ENCODE results near the gene NKX2-1. TPM values are rescaled to one million over a fixed set of nuclear protein-coding genes. Genes with fewer than 3 reads are reported as not detected.

Gene NKX2-1
- total and polyA plus RNA-seq, 2 donors (not counting 3 experiments of a cell fraction or from before 2014, with no cell fraction given), result not detected

GRCh38 chr14:36512585-36513003 lies 7.4 kb downstream of the NKX2-1 start:
- no peak overlapping the region for H2AFZ ChIP-seq (ENCODE audit: low read depth, low read length)
- dilution Hi-C loops (cut with MboI; ENCODE audit: extremely low pct_ligation_motif_present, low sequenced_read_pairs) (no loop called here), intact Hi-C loops (cut with micrococcal nuclease) (no loop called here)
- no peaks in the 10 kb centered on the region for H3K79me2 ChIP-seq (ENCODE audit: control insufficient read depth, insufficient read depth, low read length)
- no peaks in the 10 kb centered on the region for H3K9me1 ChIP-seq (replicated peaks; ENCODE audit: control insufficient read depth, extremely low read depth, insufficient read depth, low read length)
- no TSS peak for BruUV-seq (replicated peaks)
- H3K4me2 ChIP-seq (ENCODE audit: insufficient read depth, low read length), result no peak overlapping the region
- no peaks in the 10 kb centered on the region for H3K4me1 ChIP-seq (ENCODE audit: control insufficient read depth, extremely low read depth, insufficient read depth, low read length)
- H3K4me3 ChIP-seq (replicated peaks in 1 of 3; ENCODE audit: insufficient read depth in 1 of 3, low read depth in 1 of 3, low read length in 3 of 3), result no peak overlapping the region
- H3K36me3 ChIP-seq (ENCODE audit: control insufficient read depth in 2 of 2, extremely low read depth in 1 of 2, insufficient read depth in 2 of 2, low read length in 2 of 2), result no peaks in the 10 kb centered on the region
- DNase-seq (ENCODE audit: low read depth, low spot score) (no peak), FAIRE-seq (no peak)
- no peak overlapping the region for H3K27ac ChIP-seq (ENCODE audit: insufficient read depth, low read depth, low read length)
- ChIA-PET POLR2A (no interaction called here), CTCF (interaction anchor here (0.9 kb wide), 1 partner anchor 13 kb away, joined by 3 read pairs; no protein-coding TSS in a partner anchor)
- no peak overlapping the region for H3K9ac ChIP-seq (replicated peaks; ENCODE audit: extremely low read depth, insufficient read depth, low read length)
- TF ChIP-seq POLR2AphosphoS5 (IDR thresholded peaks at IDR 0.05; ENCODE audit: insufficient read depth, low read depth, low read length) (no peak), MAX (IDR thresholded peaks at IDR 0.05; ENCODE audit: insufficient read depth, insufficient read length) (no peak), CTCF (IDR thresholded peaks at IDR 0.05; ENCODE audit: extremely low read depth in 1 of 2, insufficient read depth in 1 of 2, low read depth in 1 of 2, low read length in 2 of 2) (no peak), JUN (IDR thresholded peaks at IDR 0.05; ENCODE audit: borderline replicate concordance, insufficient read depth, insufficient read length, low read depth) (no peak), EZH2 (IDR thresholded peaks at IDR 0.05; ENCODE audit: borderline replicate concordance, low read depth, low read length, severe bottlenecking) (peak; percentile 40), FOS (IDR thresholded peaks at IDR 0.05; ENCODE audit: borderline replicate concordance, insufficient read depth, low read length) (no peak), GATA2 (IDR thresholded peaks at IDR 0.05; ENCODE audit: insufficient read depth, insufficient read length, low read depth, low read length) (no peak), MYC (IDR thresholded peaks at IDR 0.05; ENCODE audit: low read depth, low read length) (no peak), POLR2A (IDR thresholded peaks at IDR 0.05; ENCODE audit: low read depth, low read length) (no peak)
- H3K9me3 ChIP-seq (replicated peaks; ENCODE audit: control insufficient read depth, insufficient read depth, low read length), result no peaks in the 10 kb centered on the region
- H4K20me1 ChIP-seq (replicated peaks; ENCODE audit: control insufficient read depth, extremely low read depth, insufficient read depth, low read length), result no peaks in the 10 kb centered on the region
- H3K27me3 ChIP-seq (ENCODE audit: control insufficient read depth in 2 of 2, insufficient read depth in 2 of 2, low read length in 2 of 2), result peaks cover 84 to 94% of the 10 kb centered on the region in 2 experiments
